Stimulated activated effector memory CD8-positive, alpha-beta T cell treated with anti-CD3 and anti-CD28 coated beads, Interleukin-12 subunit alpha, Interleukin-12 subunit beta, amount 100 ng/mL, for 72 hours (primary cell): ENCODE measurements around the gene APOBEC3B.

Experiments used
- ATAC-seq: fragments of 150-1000 bp; cut with Tn5 transposase; 2 replicates; pipeline ENCODE4 v1.10.0; 2021
- DNase-seq, 2 donors: peaks; one replicate each; pipeline ENCODE4 v3.0.0; 2021 to 2022; ENCODE audit warnings: low spot score in 2 of 2
- H3K27ac Mint-ChIP-seq: one replicate; pipeline ENCODE4 v1.8.0; 2022; ENCODE audit warnings: mild to moderate bottlenecking, mixed read lengths
- H3K36me3 Mint-ChIP-seq: one replicate; pipeline ENCODE4 v1.8.0; 2022; ENCODE audit warnings: mild to moderate bottlenecking, mixed read lengths
- H3K4me1 Mint-ChIP-seq: one replicate; pipeline ENCODE4 v1.8.0; 2022; ENCODE audit warnings: mixed read lengths
- H3K4me3 Mint-ChIP-seq: one replicate; pipeline ENCODE4 v1.8.0; 2022; ENCODE audit warnings: mild to moderate bottlenecking, mixed read lengths
- H3K9me3 Mint-ChIP-seq: one replicate; pipeline ENCODE4 v1.8.0; 2022; ENCODE audit warnings: mixed read lengths

Gene APOBEC3B

GRCh38 chr22:39041908-39042307 is 59.8 kb downstream of the APOBEC3B start:
- ATAC-seq (no peak), DNase-seq (no peak)
- Mint-ChIP-seq H3K9me3 (no peaks in the 10 kb centered on the region), H3K27ac (peak overlapping the region; percentile 94), H3K4me3 (peak overlapping the region; percentile 85), H3K36me3 (peaks cover 72% of the 10 kb centered on the region), H3K4me1 (peaks cover 62% of the 10 kb centered on the region)
